Activated CD4-positive, alpha-beta memory T cell treated with anti-CD3 and anti-CD28 coated beads for 36 hours (primary cell): ENCODE measurements around the gene NFKB1. TPM values are rescaled to one million over a fixed set of nuclear protein-coding genes. Genes with fewer than 3 reads are reported as not detected.

ENCODE experiments used
- CTCF ChIA-PET: fragments of 350-600 bp; sonication (Branson Sonifier 250); formaldehyde crosslinking; loops from one replicate; lab custom pipeline; 2021; ENCODE audit warnings: antibody characterized with exemption, inconsistent platforms; lab: Charles Lee
- POLR2A ChIA-PET: fragments of 350-600 bp; sonication (Branson Sonifier 250); formaldehyde crosslinking; loops from one replicate; lab custom pipeline; 2021; ENCODE audit warnings: antibody characterized with exemption; lab: Charles Lee
- DNase-seq: peaks from one replicate; pipeline ENCODE4 v3.0.0-alpha.2; 2020
- H3K27ac Mint-ChIP-seq: one replicate; pipeline ENCODE4 v1.8.0; 2021; ENCODE audit warnings: mixed read lengths
- H3K27me3 Mint-ChIP-seq: one replicate; pipeline ENCODE4 v1.8.0; 2021; ENCODE audit warnings: mixed read lengths
- H3K36me3 Mint-ChIP-seq: one replicate; pipeline ENCODE4 v1.8.0; 2021; ENCODE audit warnings: mixed read lengths
- H3K4me1 Mint-ChIP-seq: one replicate; pipeline ENCODE4 v1.8.0; 2021; ENCODE audit warnings: low read depth, mixed read lengths
- H3K4me3 Mint-ChIP-seq: one replicate; pipeline ENCODE4 v1.8.0; 2021; ENCODE audit warnings: mild to moderate bottlenecking, mixed read lengths
- H3K9me3 Mint-ChIP-seq: one replicate; pipeline ENCODE4 v1.8.0; 2021; ENCODE audit warnings: mixed read lengths
- intact Hi-C: fragments of 100-400 bp; cut with micrococcal nuclease; formaldehyde crosslinking; loops from one replicate; pipeline ENCODE4 v1.15.1; 2023
- total RNA-seq, 2 experiments: library from RNA; stranded (reverse); gene quantifications; one replicate each; pipeline ENCODE4 v1.2.3, GENCODE V29; 2021

Gene NFKB1
- total RNA-seq, 2 experiments from 2014 or later, result 122 to 133 TPM

DNA sequence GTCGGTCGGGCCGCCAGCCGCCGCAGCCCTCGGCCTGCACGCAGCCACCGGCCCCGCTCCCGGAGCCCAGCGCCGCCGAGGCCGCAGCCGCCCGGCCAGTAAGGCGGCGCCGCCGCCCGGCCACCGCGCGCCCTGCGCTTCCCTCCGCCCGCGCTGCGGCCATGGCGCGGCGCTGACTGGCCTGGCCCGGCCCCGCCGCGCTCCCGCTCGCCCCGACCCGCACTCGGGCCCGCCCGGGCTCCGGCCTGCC, 213 bp downstream of the NFKB1 start:
- Mint-ChIP-seq H3K27ac (peak overlapping the region; percentile 86), H3K4me1 (peaks cover 25% of the 10 kb centered on the region), H3K4me3 (peak overlapping the region; percentile 68), H3K27me3 (no peaks in the 10 kb centered on the region), H3K36me3 (peaks cover 25% of the 10 kb centered on the region), H3K9me3 (peaks cover 7% of the 10 kb centered on the region)
- POLR2A ChIA-PET, result interaction anchor here (0.9 to 3.3 kb wide), 10 partner anchors 23 to 326 kb away, joined by 3 to 12 read pairs (median 6); partner anchors contain the start of genes SLC39A8 and UBE2D3
- CTCF ChIA-PET, result interaction anchor here (1.5 kb wide), 1 partner anchor 19 kb away, joined by 3 read pairs; no protein-coding TSS in a partner anchor
- intact Hi-C loops, result loop anchor here (1.0 to 5.0 kb wide), 6 partner anchors 17 to 576 kb away; partner anchors contain the start of genes SLC9B2 and UBE2D3
- no peak for DNase-seq

DNA sequence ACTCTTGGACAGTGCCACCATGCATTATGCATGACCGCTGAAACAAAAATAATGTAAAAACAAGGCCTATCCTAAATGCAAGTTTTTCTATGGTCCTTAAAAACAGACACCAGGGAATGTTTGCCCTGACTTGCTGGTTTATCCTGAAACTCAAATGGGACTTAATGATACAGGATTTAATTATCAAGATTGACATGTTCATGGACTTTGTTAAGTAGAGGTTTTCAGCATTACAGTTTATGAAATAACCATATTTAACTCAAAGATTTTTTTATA, 1.3 kb downstream of the NFKB1 start:
- peaks cover 7% of the 10 kb centered on the region for H3K9me3 Mint-ChIP-seq
- POLR2A ChIA-PET, result interaction anchor here (1.4 to 3.3 kb wide), 3 partner anchors 116 to 325 kb away, joined by 3 to 12 read pairs (median 4); partner anchors contain the start of gene UBE2D3
- intact Hi-C loops, result loop anchor here (1.0 to 5.0 kb wide), 5 partner anchors 25 to 575 kb away; partner anchors contain the start of genes SLC39A8, SLC9B1 and SLC9B2
- DNase-seq, result no peak
- peak overlapping the region; percentile 94 for H3K4me3 Mint-ChIP-seq
- CTCF ChIA-PET, result interaction anchor here (0.6 to 1.2 kb wide), 2 partner anchors 20 to 123 kb away, joined by 3 read pairs; no protein-coding TSS in a partner anchor
- H3K27ac Mint-ChIP-seq, result peak overlapping the region; percentile 95
- H3K4me1 Mint-ChIP-seq, result peaks cover 31% of the 10 kb centered on the region
- H3K36me3 Mint-ChIP-seq, result peaks cover 27% of the 10 kb centered on the region
- H3K27me3 Mint-ChIP-seq, result no peaks in the 10 kb centered on the region

DNA sequence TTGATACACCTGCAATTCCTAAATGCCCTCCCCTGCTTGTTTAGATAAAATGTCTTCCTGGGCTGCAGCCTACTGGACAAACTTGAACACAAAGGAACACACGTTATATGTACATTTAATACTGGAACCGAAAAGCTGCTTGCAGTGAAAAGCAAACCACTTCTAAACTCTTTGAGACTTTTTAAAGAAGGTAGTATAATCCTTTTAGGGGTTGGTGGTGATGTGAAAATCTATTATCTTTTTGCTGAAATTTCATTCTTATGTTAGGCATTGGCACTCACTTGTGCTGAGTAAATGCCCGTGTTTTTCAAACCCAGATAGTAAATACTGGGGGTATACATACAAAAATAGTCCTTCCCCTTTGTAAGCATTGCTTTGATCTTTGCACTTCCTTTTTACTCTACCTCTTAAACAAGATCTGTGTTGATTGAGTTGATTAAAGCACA, 2.2 kb downstream of the NFKB1 start:
- no peak for DNase-seq
- ChIA-PET POLR2A (interaction anchor here (1.4 to 3.3 kb wide), 3 partner anchors 115 to 324 kb away, joined by 3 to 12 read pairs (median 4); partner anchors contain the start of gene UBE2D3), CTCF (no interaction called here)
- Mint-ChIP-seq H3K4me3 (peak overlapping the region; percentile 94), H3K27ac (peak overlapping the region; percentile 95), H3K27me3 (no peaks in the 10 kb centered on the region), H3K9me3 (peaks cover 7% of the 10 kb centered on the region), H3K4me1 (peaks cover 38% of the 10 kb centered on the region), H3K36me3 (peaks cover 29% of the 10 kb centered on the region)
- intact Hi-C loops, result loop anchor here (1.0 to 5.0 kb wide), 3 partner anchors 57 to 574 kb away; partner anchors contain the start of gene SLC9B2

GRCh38 chr4:102503831-102504786, 3.0 kb downstream of the NFKB1 start:
- Mint-ChIP-seq H3K27ac (peak overlapping the region; percentile 95), H3K27me3 (no peaks in the 10 kb centered on the region), H3K9me3 (no peaks in the 10 kb centered on the region), H3K4me1 (peaks cover 44% of the 10 kb centered on the region), H3K4me3 (peak overlapping the region; percentile 94), H3K36me3 (peaks cover 29% of the 10 kb centered on the region)
- CTCF ChIA-PET, result no interaction called here
- no peak for DNase-seq
- POLR2A ChIA-PET, result interaction anchor here (1.7 kb wide), 1 partner anchor 114 kb away, joined by 3 read pairs; no protein-coding TSS in a partner anchor
- intact Hi-C loops, result loop anchor here (1.0 to 5.0 kb wide), 3 partner anchors 56 to 573 kb away; partner anchors contain the start of gene SLC9B2

DNA sequence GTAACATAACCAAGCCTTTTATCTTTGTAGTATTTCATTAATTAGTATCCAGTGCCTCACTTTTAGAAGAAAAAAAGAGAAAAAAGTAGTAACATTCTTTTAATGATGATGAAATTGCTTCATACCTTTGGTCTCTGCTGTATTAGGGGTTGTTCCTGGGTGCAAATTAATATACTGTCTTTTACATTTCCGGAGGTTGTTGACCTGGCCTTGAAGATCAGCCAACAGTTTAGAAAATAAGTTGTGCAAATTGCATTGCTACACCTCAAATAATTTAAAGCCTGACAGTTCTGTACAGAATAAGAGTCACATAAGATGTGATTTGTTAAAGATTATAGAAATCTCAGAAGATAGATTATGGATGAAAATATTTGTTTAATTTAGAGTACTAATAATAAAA, 3.8 kb downstream of the NFKB1 start:
- Mint-ChIP-seq H3K4me3 (peak overlapping the region; percentile 94), H3K4me1 (peaks cover 53% of the 10 kb centered on the region), H3K36me3 (peaks cover 35% of the 10 kb centered on the region), H3K9me3 (no peaks in the 10 kb centered on the region), H3K27ac (peak overlapping the region; percentile 59), H3K27me3 (no peaks in the 10 kb centered on the region)
- ChIA-PET CTCF (no interaction called here), POLR2A (interaction anchor here (1.1 kb wide), 1 partner anchor 321 kb away, joined by 3 read pairs; no protein-coding TSS in a partner anchor)
- DNase-seq, result no peak
- intact Hi-C loops, result loop anchor here (5.0 kb wide), 1 partner anchor 572 kb away; the partner anchor contains the start of gene SLC9B2

DNA sequence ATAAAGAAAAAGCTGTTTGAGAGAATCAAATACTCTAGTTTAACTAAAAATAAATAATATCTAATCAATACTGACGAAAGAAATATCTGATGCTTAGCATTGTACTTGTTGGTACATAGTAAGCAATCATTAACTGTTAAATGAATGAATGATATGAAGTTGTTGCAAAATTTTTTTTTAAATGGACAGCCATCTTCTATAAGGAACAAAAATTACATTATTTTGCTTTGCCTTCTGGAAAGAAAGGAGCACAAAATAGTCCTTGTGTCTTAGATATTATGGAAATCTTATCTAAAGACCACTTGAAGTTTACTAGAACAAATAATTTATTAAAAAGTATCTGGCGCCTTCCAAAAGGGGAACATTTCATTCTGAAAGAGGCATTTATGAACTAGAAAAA, 4.5 kb downstream of the NFKB1 start:
- Mint-ChIP-seq H3K27ac (no peak overlapping the region), H3K9me3 (no peaks in the 10 kb centered on the region), H3K4me1 (peaks cover 60% of the 10 kb centered on the region), H3K27me3 (no peaks in the 10 kb centered on the region), H3K4me3 (no peak overlapping the region), H3K36me3 (peaks cover 37% of the 10 kb centered on the region)
- no peak for DNase-seq
- POLR2A ChIA-PET, result interaction anchor here (1.1 kb wide), 1 partner anchor 320 kb away, joined by 3 read pairs; no protein-coding TSS in a partner anchor
- CTCF ChIA-PET, result no interaction called here
- intact Hi-C loops, result no loop called here

GRCh38 chr4:102506523-102506922, 5.4 kb downstream of the NFKB1 start:
- CTCF ChIA-PET, result interaction anchor here (0.9 kb wide), 1 partner anchor 22 kb away, joined by 3 read pairs; no protein-coding TSS in a partner anchor
- no peak overlapping the region for H3K27ac Mint-ChIP-seq
- H3K27me3 Mint-ChIP-seq, result no peaks in the 10 kb centered on the region
- H3K9me3 Mint-ChIP-seq, result no peaks in the 10 kb centered on the region
- POLR2A ChIA-PET, result no interaction called here
- intact Hi-C loops, result no loop called here
- peaks cover 38% of the 10 kb centered on the region for H3K36me3 Mint-ChIP-seq
- DNase-seq, result no peak
- no peak overlapping the region for H3K4me3 Mint-ChIP-seq
- H3K4me1 Mint-ChIP-seq, result peaks cover 66% of the 10 kb centered on the region

- Mint-ChIP-seq H3K4me3 (no peak overlapping the region), H3K36me3 (peaks cover 44% of the 10 kb centered on the region), H3K9me3 (peaks cover 11% of the 10 kb centered on the region), H3K27ac (no peak overlapping the region), H3K27me3 (no peaks in the 10 kb centered on the region), H3K4me1 (peaks cover 68% of the 10 kb centered on the region)
- intact Hi-C loops, result no loop called here
- no peak for DNase-seq
- ChIA-PET CTCF (interaction anchor here (0.7 to 1.0 kb wide), 3 partner anchors 12 to 312 kb away, joined by 3 to 6 read pairs (median 3); no protein-coding TSS in a partner anchor), POLR2A (interaction anchor here (1.0 to 1.2 kb wide), 2 partner anchors 10 to 12 kb away, joined by 3 read pairs; no protein-coding TSS in a partner anchor)
These were observed 10.9 kb downstream of the NFKB1 start for GRCh38 chr4:102511830-102512605.

- H3K36me3 Mint-ChIP-seq, result peaks cover 39% of the 10 kb centered on the region
- POLR2A ChIA-PET, result no interaction called here
- no peak overlapping the region for H3K4me3 Mint-ChIP-seq
- H3K27me3 Mint-ChIP-seq, result no peaks in the 10 kb centered on the region
- H3K9me3 Mint-ChIP-seq, result peaks cover 11% of the 10 kb centered on the region
- intact Hi-C loops, result no loop called here
- DNase-seq, result no peak
- H3K27ac Mint-ChIP-seq, result peak overlapping the region; percentile 69
- CTCF ChIA-PET, result no interaction called here
- peaks cover 66% of the 10 kb centered on the region for H3K4me1 Mint-ChIP-seq
These were observed 13.3 kb downstream of the NFKB1 start for GRCh38 chr4:102514298-102514964.

- Mint-ChIP-seq H3K4me1 (peaks cover 72% of the 10 kb centered on the region), H3K36me3 (peaks cover 29% of the 10 kb centered on the region), H3K4me3 (no peak overlapping the region), H3K9me3 (peaks cover 11% of the 10 kb centered on the region), H3K27ac (no peak overlapping the region), H3K27me3 (no peaks in the 10 kb centered on the region)
- intact Hi-C loops, result loop anchor here (2.0 kb wide), 1 partner anchor 17 kb away; the partner anchor contains the start of gene NFKB1
- DNase-seq, result no peak
- ChIA-PET POLR2A (no interaction called here), CTCF (no interaction called here)
These were observed 16.6 kb downstream of the NFKB1 start for GRCh38 chr4:102517753-102518152.

GRCh38 chr4:102518703-102519131, 17.6 kb downstream of the NFKB1 start:
- POLR2A ChIA-PET, result no interaction called here
- Mint-ChIP-seq H3K27ac (peak overlapping the region; percentile 66), H3K27me3 (no peaks in the 10 kb centered on the region), H3K4me3 (no peak overlapping the region), H3K36me3 (peaks cover 27% of the 10 kb centered on the region), H3K9me3 (peaks cover 11% of the 10 kb centered on the region), H3K4me1 (peaks cover 76% of the 10 kb centered on the region)
- DNase-seq, result peak; percentile 20
- CTCF ChIA-PET, result no interaction called here
- intact Hi-C loops, result loop anchor here (2.0 kb wide), 1 partner anchor 18 kb away; the partner anchor contains the start of gene NFKB1
